WERI-Rb-1 (cell line): Measurements from ENCODE around the gene KAZALD1.
A peak's percentile ranks its signal among the peaks of the same experiment; 100 is the strongest.

Experiments
- DNase-seq: peaks from one replicate; pipeline ENCODE4 v3.0.0-alpha.2; 2020
- H3K27ac ChIP-seq: fragments of 250-450 bp; sonication (Bioruptor Pico); 2 replicates; pipeline ENCODE4 v1.5.1; 2020; ENCODE audit warnings: mild to moderate bottlenecking, moderate library complexity
- H3K27me3 ChIP-seq: fragments of 250-450 bp; sonication (Bioruptor Pico); 2 replicates; pipeline ENCODE4 v1.5.1; 2021; ENCODE audit warnings: mild to moderate bottlenecking, low read depth, moderate library complexity; ENCODE audit not compliant: insufficient read depth, severe bottlenecking
- H3K36me3 ChIP-seq: fragments of 250-450 bp; sonication (Bioruptor Pico); 2 replicates; pipeline ENCODE4 v1.5.1; 2020; ENCODE audit warnings: mild to moderate bottlenecking, moderate library complexity
- H3K4me3 ChIP-seq: 2 replicates; pipeline ENCODE4 v1.5.1; 2011; ENCODE audit warnings: low read depth, mild to moderate bottlenecking, control low read depth, low read length
- H3K9me3 ChIP-seq: fragments of 250-450 bp; sonication (Bioruptor Pico); 2 replicates; pipeline ENCODE4 v1.5.1; 2021; ENCODE audit warnings: mild to moderate bottlenecking, moderate library complexity; ENCODE audit not compliant: severe bottlenecking
- TF ChIP-seq, protein P1 (sequence below): IDR thresholded peaks from 2 replicates; pipeline ENCODE4 v1.5.1; 2011; ENCODE audit warnings: low read depth, mild to moderate bottlenecking, control low read depth, inconsistent platforms, low read length

The KAZALD1 gene

DNA sequence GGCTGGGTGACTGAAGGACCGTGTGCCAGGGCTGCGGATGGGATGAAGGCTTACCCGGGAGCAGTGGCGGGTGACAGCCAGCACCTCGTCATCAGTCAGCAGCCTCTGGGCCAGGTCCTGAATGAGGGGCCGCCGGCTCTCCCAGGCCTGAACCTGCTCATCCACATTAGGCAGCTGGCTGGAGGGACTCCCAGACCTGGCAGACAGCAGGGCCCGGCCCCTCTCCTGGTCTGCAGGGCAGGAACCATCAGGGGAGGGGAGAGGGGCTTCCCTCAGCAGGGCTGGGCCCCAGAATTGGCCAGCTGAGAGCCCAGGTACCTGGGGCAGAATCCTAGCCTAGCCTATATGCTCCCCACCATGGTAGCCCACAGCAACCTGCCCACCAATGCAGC lies 46.2 kb upstream of the KAZALD1 start:
- no peak overlapping the region for H3K4me3 ChIP-seq
- H3K9me3 ChIP-seq: no peaks in the 10 kb centered on the region
- TF ChIP-seq, protein P1, sequence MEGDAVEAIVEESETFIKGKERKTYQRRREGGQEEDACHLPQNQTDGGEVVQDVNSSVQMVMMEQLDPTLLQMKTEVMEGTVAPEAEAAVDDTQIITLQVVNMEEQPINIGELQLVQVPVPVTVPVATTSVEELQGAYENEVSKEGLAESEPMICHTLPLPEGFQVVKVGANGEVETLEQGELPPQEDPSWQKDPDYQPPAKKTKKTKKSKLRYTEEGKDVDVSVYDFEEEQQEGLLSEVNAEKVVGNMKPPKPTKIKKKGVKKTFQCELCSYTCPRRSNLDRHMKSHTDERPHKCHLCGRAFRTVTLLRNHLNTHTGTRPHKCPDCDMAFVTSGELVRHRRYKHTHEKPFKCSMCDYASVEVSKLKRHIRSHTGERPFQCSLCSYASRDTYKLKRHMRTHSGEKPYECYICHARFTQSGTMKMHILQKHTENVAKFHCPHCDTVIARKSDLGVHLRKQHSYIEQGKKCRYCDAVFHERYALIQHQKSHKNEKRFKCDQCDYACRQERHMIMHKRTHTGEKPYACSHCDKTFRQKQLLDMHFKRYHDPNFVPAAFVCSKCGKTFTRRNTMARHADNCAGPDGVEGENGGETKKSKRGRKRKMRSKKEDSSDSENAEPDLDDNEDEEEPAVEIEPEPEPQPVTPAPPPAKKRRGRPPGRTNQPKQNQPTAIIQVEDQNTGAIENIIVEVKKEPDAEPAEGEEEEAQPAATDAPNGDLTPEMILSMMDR: no peak
- H3K36me3 ChIP-seq: no peaks in the 10 kb centered on the region
- H3K27ac ChIP-seq: no peak overlapping the region
- no peak for DNase-seq
- H3K27me3 ChIP-seq: no peaks in the 10 kb centered on the region

DNA sequence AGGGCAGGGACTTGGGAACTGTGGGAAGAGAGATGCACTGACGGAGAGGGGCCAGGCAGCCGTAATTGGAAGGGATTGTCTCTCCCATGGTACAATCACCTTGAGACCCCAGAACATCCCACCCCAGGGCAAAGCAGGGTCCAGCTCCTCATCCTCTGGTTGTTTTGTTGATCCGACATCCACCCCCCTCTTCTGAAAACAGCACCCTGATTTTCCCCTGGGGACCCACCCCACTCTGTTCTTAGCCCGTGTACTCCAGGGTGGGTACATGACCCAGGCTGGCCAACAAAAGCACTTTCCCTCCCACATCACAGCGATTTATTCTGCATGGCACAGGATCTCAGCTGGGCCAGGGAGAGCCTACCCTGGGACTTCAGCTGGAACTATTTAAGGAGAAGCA lies 45.0 kb upstream of the KAZALD1 start:
- H3K4me3 ChIP-seq: no peak overlapping the region
- no peaks in the 10 kb centered on the region for H3K9me3 ChIP-seq
- no peak overlapping the region for H3K27ac ChIP-seq
- no peaks in the 10 kb centered on the region for H3K36me3 ChIP-seq
- TF ChIP-seq, protein P1: no peak
- no peaks in the 10 kb centered on the region for H3K27me3 ChIP-seq
- DNase-seq: no peak

DNA sequence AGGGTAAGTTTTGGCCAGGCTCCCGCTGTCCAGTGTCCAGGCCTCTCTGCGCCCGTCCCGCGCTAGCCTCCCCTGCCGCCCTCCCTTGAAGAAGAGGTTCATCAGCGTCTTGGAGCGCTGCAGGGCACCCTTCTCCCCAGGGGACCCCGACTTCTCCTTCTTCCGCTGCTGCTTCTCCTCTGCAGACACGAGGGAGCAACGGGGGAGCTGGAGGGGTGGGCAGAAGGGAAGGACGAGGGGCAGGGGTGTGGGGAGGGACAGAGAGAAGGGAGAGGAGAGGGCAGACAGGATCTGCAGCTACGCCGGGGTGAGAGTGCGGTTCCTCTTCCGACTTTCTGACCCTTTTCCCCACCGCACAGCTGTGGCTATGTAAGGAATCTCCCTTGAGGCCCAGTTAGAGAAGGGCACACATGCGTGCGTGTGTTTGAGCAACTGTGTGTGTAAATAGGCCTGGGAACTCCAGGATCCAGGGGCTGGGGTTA lies 43.6 kb upstream of the KAZALD1 start:
- TF ChIP-seq, protein P1: no peak
- Histone ChIP-seq H3K27ac (no peak overlapping the region), H3K27me3 (no peaks in the 10 kb centered on the region), H3K36me3 (no peaks in the 10 kb centered on the region), H3K4me3 (no peak overlapping the region), H3K9me3 (no peaks in the 10 kb centered on the region)
- DNase-seq: no peak

DNA sequence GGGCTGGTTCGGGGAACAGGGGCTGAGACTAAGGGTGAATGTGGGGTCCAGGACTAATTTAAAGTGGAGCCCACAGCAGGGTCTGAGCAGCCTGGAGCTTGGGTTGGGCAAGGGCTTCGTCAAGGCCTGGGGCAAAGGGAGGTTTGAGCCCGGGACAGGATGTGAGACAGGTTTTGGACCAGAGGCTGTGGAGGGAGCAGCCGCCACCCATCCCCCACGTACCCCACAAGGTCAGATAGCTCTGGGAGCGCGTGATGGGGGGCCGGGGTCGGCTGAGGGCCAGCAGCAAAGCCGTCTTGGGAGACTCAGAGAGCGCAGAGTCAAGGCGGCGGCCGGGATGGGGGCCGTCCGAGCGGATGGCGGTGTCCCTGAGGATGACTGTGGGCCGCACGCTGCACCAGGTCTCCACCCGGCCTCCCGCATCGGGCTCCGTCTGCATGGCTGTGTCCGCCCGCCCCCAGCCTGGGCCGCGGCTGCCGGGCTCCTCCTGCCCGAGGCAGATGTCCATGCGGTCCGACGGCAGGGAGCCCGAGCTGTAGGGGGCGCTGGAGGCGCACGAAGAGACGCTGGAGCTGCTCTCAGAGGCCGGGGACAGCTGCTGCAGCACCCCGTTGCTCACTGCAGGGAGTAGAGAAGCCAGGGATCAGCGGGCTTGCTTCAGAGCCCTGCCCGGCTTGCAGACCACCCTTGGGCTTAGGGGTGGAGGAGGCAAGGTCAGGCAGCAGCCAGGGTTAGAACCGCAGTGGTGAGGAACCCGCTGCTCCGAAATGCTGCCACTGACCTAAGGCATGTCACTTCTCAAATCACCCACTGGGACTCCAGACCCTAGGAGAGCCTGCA lies 43.0 kb upstream of the KAZALD1 start:
- 0 out of 2 replicates have a peak overlapping the region, but pooled peaks have one; percentile 3 for H3K27ac ChIP-seq
- H3K9me3 ChIP-seq: no peaks in the 10 kb centered on the region
- peak overlapping the region; percentile 11; the same call in 1 of the 2 replicates for H3K4me3 ChIP-seq
- peak; percentile 97 for DNase-seq
- H3K36me3 ChIP-seq: no peaks in the 10 kb centered on the region
- TF ChIP-seq, protein P1: peak; percentile 95
- H3K27me3 ChIP-seq: no peaks in the 10 kb centered on the region

DNA sequence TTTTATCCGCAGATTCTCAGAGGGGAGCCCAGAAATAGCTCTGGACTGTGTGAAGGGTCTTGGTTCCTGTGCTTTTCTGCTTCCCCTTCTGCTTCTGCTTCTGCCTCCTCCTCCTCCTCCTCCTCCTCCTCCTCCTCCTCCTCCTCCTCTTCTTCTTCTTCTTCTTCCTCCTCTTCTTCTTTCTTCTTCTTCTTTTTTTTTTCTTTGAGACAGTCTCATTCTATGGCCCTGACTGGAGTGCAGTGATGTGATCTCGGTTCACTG lies 42.4 kb upstream of the KAZALD1 start:
- H3K27ac ChIP-seq: no peak overlapping the region
- no peak for DNase-seq
- no peaks in the 10 kb centered on the region for H3K9me3 ChIP-seq
- no peaks in the 10 kb centered on the region for H3K36me3 ChIP-seq
- TF ChIP-seq, protein P1: no peak
- H3K27me3 ChIP-seq: no peaks in the 10 kb centered on the region
- no peak overlapping the region for H3K4me3 ChIP-seq
